SK-N-SH (cell line): Measurements from ENCODE around the gene GALNT17. TPM values are rescaled to one million over a fixed set of nuclear protein-coding genes. Genes with fewer than 3 reads are reported as not detected.

ENCODE experiments used
- CTCF ChIA-PET: fragments of 300-600, 350-600 bp; formaldehyde crosslinking; extraction: SDS; loops from one replicate; lab custom pipeline; 2021; lab: Yijun Ruan, JAX
- POLR2A ChIA-PET: fragments of 350-600 bp; sonication (Branson Sonifier 250); formaldehyde crosslinking; extraction: SDS; loops from one replicate; lab custom pipeline; 2020; ENCODE audit warnings: antibody characterized with exemption, inconsistent platforms; lab: Yijun Ruan, JAX
- DNase-seq: peaks from one replicate; pipeline ENCODE4 v3.0.0; 2012
- H2AFZ ChIP-seq: fragments of 200-600 bp; sonication (generic); 2 replicates; pipeline ENCODE4 v1.8.1; 2016; ENCODE audit warnings: antibody characterized with exemption, mild to moderate bottlenecking, low read depth
- H3F3A ChIP-seq: fragments of 200-600 bp; sonication (generic); replicated peaks from 2 replicates; pipeline ENCODE3; 2016; ENCODE audit warnings: antibody characterized with exemption, mild to moderate bottlenecking; ENCODE audit not compliant: insufficient read depth
- H3K27ac ChIP-seq, 2 experiments: fragments of 200-500 bp in 1 of 2; fragments of 200-600 bp in 1 of 2; sonication (Bioruptor generic) in 1 of 2; sonication (generic), shearing (Covaris generic) in 1 of 2; 2 replicates each; pipeline versions ENCODE4 v1.5.1 to v1.6.1; 2014 to 2016; ENCODE audit warnings: low read depth in 2 of 2, inconsistent platforms in 1 of 2, low read length in 1 of 2, mild to moderate bottlenecking in 1 of 2, mixed read lengths in 1 of 2
- H3K27me3 ChIP-seq: fragments of 200-600 bp; sonication (generic), shearing (Covaris generic); 2 replicates; pipeline ENCODE4 v1.6.1; 2016; ENCODE audit warnings: mixed run types; ENCODE audit not compliant: insufficient read depth
- H3K36me3 ChIP-seq, 2 experiments: fragments of 200-500 bp in 1 of 2; fragments of 200-600 bp in 1 of 2; sonication (Bioruptor generic) in 1 of 2; sonication (generic) in 1 of 2; replicated peaks in 1 of 2; 2 replicates each; pipeline versions ENCODE3 to v1.5.1; 2014 to 2016; ENCODE audit warnings: low read length in 1 of 2, mild to moderate bottlenecking in 1 of 2; ENCODE audit not compliant: insufficient read depth in 2 of 2, control insufficient read depth in 1 of 2
- H3K4me1 ChIP-seq, 2 experiments: fragments of 200-500 bp in 1 of 2; fragments of 200-600 bp in 1 of 2; sonication (Bioruptor generic) in 1 of 2; sonication (generic), shearing (Covaris generic) in 1 of 2; 2 replicates each; pipeline versions ENCODE4 v1.5.1 to v1.6.1; 2014 to 2016; ENCODE audit warnings: low read depth in 1 of 2, low read length in 1 of 2, mixed run types in 1 of 2; ENCODE audit not compliant: insufficient read depth in 2 of 2, control insufficient read depth in 1 of 2
- H3K4me2 ChIP-seq: fragments of 200-600 bp; sonication (generic), shearing (Covaris generic); 2 replicates; pipeline ENCODE4 v1.6.1; 2017; ENCODE audit warnings: mixed run types
- H3K4me3 ChIP-seq, 2 experiments: fragments of 200-500 bp in 1 of 2; fragments of 200-600 bp in 1 of 2; sonication (Bioruptor generic) in 1 of 2; sonication (generic), shearing (Covaris generic) in 1 of 2; 2 replicates each; pipeline versions ENCODE4 v1.5.1 to v1.8.1; 2014 to 2016; ENCODE audit warnings: low read depth in 2 of 2, inconsistent platforms in 1 of 2, low read length in 1 of 2, mild to moderate bottlenecking in 1 of 2, mixed read lengths in 1 of 2, moderate library complexity in 1 of 2
- H3K79me2 ChIP-seq: fragments of 200-600 bp; sonication (generic); 2 replicates; pipeline ENCODE4 v1.8.1; 2017; ENCODE audit warnings: mild to moderate bottlenecking; ENCODE audit not compliant: insufficient read depth
- H3K9ac ChIP-seq: fragments of 200-600 bp; sonication (generic); 2 replicates; pipeline ENCODE4 v1.6.1; 2017; ENCODE audit warnings: mixed run types
- H3K9me2 ChIP-seq: fragments of 200-600 bp; sonication (generic); 2 replicates; pipeline ENCODE4 v1.6.1; 2017; ENCODE audit warnings: mixed run types
- H3K9me3 ChIP-seq: fragments of 200-600 bp; sonication (generic); 2 replicates; pipeline ENCODE4 v1.6.1; 2017; ENCODE audit warnings: mixed run types, mild to moderate bottlenecking, moderate library complexity
- H4K20me1 ChIP-seq: fragments of 200-600 bp; sonication (generic); 2 replicates; pipeline ENCODE4 v1.6.1; 2017; ENCODE audit warnings: mild to moderate bottlenecking, mixed run types; ENCODE audit not compliant: insufficient read depth
- CHD2 ChIP-seq: fragments of 150-350 bp; IDR thresholded peaks from 2 replicates; pipeline ENCODE4 v1.6.1; 2018; ENCODE audit warnings: low read length; ENCODE audit not compliant: partially characterized antibody
- EP300 ChIP-seq, 2 experiments: IDR thresholded peaks; 2 replicates each; pipeline versions ENCODE4 v1.4.0 to v1.6.1; 2012; ENCODE audit warnings: borderline replicate concordance in 1 of 2, low read depth in 1 of 2, low read length in 1 of 2
- FOSL2 ChIP-seq: IDR thresholded peaks from 2 replicates; pipeline ENCODE4 v1.4.0; 2012; ENCODE audit warnings: low read depth, mild to moderate bottlenecking, moderate library complexity, borderline replicate concordance
- FOXM1 ChIP-seq: IDR thresholded peaks from 2 replicates; pipeline ENCODE4 v1.4.0; 2012; ENCODE audit warnings: low read depth, mild to moderate bottlenecking
- GABPA ChIP-seq: IDR thresholded peaks from 2 replicates; pipeline ENCODE4 v1.4.0; 2012; ENCODE audit warnings: low read depth, mild to moderate bottlenecking
- MAX ChIP-seq: IDR thresholded peaks from 2 replicates; pipeline ENCODE4 v1.4.0; 2012; ENCODE audit warnings: low read depth
- MEF2A ChIP-seq: IDR thresholded peaks from 2 replicates; pipeline ENCODE4 v1.4.0; 2012; ENCODE audit warnings: low read depth, borderline replicate concordance
- MXI1 ChIP-seq: IDR thresholded peaks from 2 replicates; pipeline ENCODE4 v1.6.1; 2012; ENCODE audit warnings: mild to moderate bottlenecking, low read depth, low read length, improper control_type of control experiment
- NFIC ChIP-seq: IDR thresholded peaks from 2 replicates; pipeline ENCODE4 v1.4.0; 2012; ENCODE audit warnings: borderline replicate concordance
- NRF1 ChIP-seq: IDR thresholded peaks from 2 replicates; pipeline ENCODE4 v1.6.1; 2012; ENCODE audit warnings: low read depth, mild to moderate bottlenecking, low read length
- RCOR1 ChIP-seq: fragments of 150-350 bp; IDR thresholded peaks from 2 replicates; pipeline ENCODE4 v1.6.1; 2017; ENCODE audit warnings: antibody characterized with exemption, low read length
- RXRA ChIP-seq: IDR thresholded peaks from 2 replicates; pipeline ENCODE4 v1.4.0; 2012; ENCODE audit warnings: low read depth, mild to moderate bottlenecking, borderline replicate concordance
- TEAD4 ChIP-seq: IDR thresholded peaks from 2 replicates; pipeline ENCODE4 v1.4.0; 2012; ENCODE audit warnings: mild to moderate bottlenecking, borderline replicate concordance; ENCODE audit not compliant: insufficient read depth
- USF2 ChIP-seq: fragments of 150-350 bp; IDR thresholded peaks from 2 replicates; pipeline ENCODE4 v1.6.1; 2017; ENCODE audit warnings: antibody characterized with exemption, low read length, low read depth, borderline replicate concordance
- WGBS: methylation state at CpG from one replicate; pipeline ENCODE4 v1.1.6; 2017; ENCODE audit warnings: low lambda C conversion rate; 5-methylcytosine and 5-hydroxymethylcytosine counted together
- polyA plus RNA-seq, 3 experiments: library from polyadenylated mRNA; depleted of rRNA; stranded (reverse); fragments of >200 nt; gene quantifications; 2 replicates each; pipeline ENCODE4 v1.2.3, GENCODE V29; 2012
- TF ChIP-seq, protein P1 (sequence below): IDR thresholded peaks from 2 replicates; pipeline ENCODE4; 2012
- TF ChIP-seq, protein P2 (sequence below): IDR thresholded peaks from 2 replicates; pipeline ENCODE4 v1.4.0; 2012; ENCODE audit warnings: low read depth, borderline replicate concordance
- TF ChIP-seq, protein P3 (sequence below): IDR thresholded peaks from 2 replicates; pipeline ENCODE4 v1.6.1; 2012; ENCODE audit warnings: mild to moderate bottlenecking, low read depth, low read length, moderate library complexity

GALNT17 gene
- polyA plus RNA-seq, 1 of the 3 experiments (the other 2 are of a cell fraction): not detected

- 60% methylated on average over 5 of the region's 5 CpGs for WGBS
- POLR2A ChIA-PET: no interaction called here
- TF ChIP-seq NRF1 (no peak), GABPA (no peak), FOSL2 (no peak), USF2 (no peak), RCOR1 (no peak), NFIC (no peak)
- TF ChIP-seq, protein P1, sequence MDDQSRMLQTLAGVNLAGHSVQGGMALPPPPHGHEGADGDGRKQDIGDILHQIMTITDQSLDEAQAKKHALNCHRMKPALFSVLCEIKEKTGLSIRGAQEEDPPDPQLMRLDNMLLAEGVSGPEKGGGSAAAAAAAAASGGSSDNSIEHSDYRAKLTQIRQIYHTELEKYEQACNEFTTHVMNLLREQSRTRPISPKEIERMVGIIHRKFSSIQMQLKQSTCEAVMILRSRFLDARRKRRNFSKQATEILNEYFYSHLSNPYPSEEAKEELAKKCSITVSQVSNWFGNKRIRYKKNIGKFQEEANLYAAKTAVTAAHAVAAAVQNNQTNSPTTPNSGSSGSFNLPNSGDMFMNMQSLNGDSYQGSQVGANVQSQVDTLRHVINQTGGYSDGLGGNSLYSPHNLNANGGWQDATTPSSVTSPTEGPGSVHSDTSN: no peak
- TF ChIP-seq, protein P2, sequence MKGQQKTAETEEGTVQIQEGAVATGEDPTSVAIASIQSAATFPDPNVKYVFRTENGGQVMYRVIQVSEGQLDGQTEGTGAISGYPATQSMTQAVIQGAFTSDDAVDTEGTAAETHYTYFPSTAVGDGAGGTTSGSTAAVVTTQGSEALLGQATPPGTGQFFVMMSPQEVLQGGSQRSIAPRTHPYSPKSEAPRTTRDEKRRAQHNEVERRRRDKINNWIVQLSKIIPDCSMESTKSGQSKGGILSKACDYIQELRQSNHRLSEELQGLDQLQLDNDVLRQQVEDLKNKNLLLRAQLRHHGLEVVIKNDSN: no peak
Measured at GRCh38 chr7:71325151-71325550, 193.2 kb downstream of the GALNT17 start.

GRCh38 chr7:71326595-71326994 is 194.7 kb downstream of the GALNT17 start:
- 0% methylated on average over 1 of the region's 1 CpG for WGBS

More at GRCh38 chr7:71325151-71325550, 193.2 kb downstream of the GALNT17 start:
- CTCF ChIA-PET: no interaction called here
- Histone ChIP-seq H4K20me1 (no peaks in the 10 kb centered on the region), H3K4me2 (no peak overlapping the region), H3K79me2 (no peaks in the 10 kb centered on the region), H3K4me3 (no peak overlapping the region), H3K27me3 (no peaks in the 10 kb centered on the region), H3K9me2 (no peaks in the 10 kb centered on the region), H3F3A (no peaks in the 10 kb centered on the region), H3K27ac (no peak overlapping the region), H3K4me1 (no peaks in the 10 kb centered on the region), H3K9ac (no peak overlapping the region), H3K36me3 (no peaks in the 10 kb centered on the region), H3K9me3 (peaks cover 3% of the 10 kb centered on the region; the same call in 1 of the 2 replicates), H2AFZ (no peak overlapping the region)
- DNase-seq: no peak

More at GRCh38 chr7:71326595-71326994, 194.7 kb downstream of the GALNT17 start:
- H3K4me2 ChIP-seq: no peak overlapping the region
- no peak overlapping the region for H3K9ac ChIP-seq
- H3K36me3 ChIP-seq: no peaks in the 10 kb centered on the region
- TF ChIP-seq FOXM1 (no peak), EP300 (IDR thresholded peaks at IDR 0.05; ENCODE audit: borderline replicate concordance in 1 of 2, low read depth in 1 of 2, low read length in 1 of 2) (no peak), CHD2 (no peak), RXRA (no peak), MXI1 (no peak), MAX (no peak), NFIC (no peak), TEAD4 (no peak), MEF2A (no peak)
- TF ChIP-seq, protein P3, sequence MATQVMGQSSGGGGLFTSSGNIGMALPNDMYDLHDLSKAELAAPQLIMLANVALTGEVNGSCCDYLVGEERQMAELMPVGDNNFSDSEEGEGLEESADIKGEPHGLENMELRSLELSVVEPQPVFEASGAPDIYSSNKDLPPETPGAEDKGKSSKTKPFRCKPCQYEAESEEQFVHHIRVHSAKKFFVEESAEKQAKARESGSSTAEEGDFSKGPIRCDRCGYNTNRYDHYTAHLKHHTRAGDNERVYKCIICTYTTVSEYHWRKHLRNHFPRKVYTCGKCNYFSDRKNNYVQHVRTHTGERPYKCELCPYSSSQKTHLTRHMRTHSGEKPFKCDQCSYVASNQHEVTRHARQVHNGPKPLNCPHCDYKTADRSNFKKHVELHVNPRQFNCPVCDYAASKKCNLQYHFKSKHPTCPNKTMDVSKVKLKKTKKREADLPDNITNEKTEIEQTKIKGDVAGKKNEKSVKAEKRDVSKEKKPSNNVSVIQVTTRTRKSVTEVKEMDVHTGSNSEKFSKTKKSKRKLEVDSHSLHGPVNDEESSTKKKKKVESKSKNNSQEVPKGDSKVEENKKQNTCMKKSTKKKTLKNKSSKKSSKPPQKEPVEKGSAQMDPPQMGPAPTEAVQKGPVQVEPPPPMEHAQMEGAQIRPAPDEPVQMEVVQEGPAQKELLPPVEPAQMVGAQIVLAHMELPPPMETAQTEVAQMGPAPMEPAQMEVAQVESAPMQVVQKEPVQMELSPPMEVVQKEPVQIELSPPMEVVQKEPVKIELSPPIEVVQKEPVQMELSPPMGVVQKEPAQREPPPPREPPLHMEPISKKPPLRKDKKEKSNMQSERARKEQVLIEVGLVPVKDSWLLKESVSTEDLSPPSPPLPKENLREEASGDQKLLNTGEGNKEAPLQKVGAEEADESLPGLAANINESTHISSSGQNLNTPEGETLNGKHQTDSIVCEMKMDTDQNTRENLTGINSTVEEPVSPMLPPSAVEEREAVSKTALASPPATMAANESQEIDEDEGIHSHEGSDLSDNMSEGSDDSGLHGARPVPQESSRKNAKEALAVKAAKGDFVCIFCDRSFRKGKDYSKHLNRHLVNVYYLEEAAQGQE: no peak
- TF ChIP-seq, protein P1: no peak
- no peaks in the 10 kb centered on the region for H4K20me1 ChIP-seq
- H3F3A ChIP-seq: no peaks in the 10 kb centered on the region
- CTCF ChIA-PET: no interaction called here
- POLR2A ChIA-PET: no interaction called here
- H3K4me3 ChIP-seq: no peak overlapping the region
- no peak for DNase-seq
- H2AFZ ChIP-seq: no peak overlapping the region
- H3K27me3 ChIP-seq: no peaks in the 10 kb centered on the region
- no peaks in the 10 kb centered on the region for H3K4me1 ChIP-seq
- no peak overlapping the region for H3K27ac ChIP-seq
- H3K9me3 ChIP-seq: peaks cover 3% of the 10 kb centered on the region; the same call in 1 of the 2 replicates
- no peaks in the 10 kb centered on the region for H3K9me2 ChIP-seq
- H3K79me2 ChIP-seq: no peaks in the 10 kb centered on the region
